GM12878 (cell line): ENCODE results near the gene TRHDE. TPM values are rescaled to one million over a fixed set of nuclear protein-coding genes. Genes with fewer than 3 reads are reported as not detected.

ENCODE experiments used
- ATAC-seq: fragments of 200-7000 bp; cut with Tn5 transposase; 3 replicates; pipeline ENCODE4 v1.9.1; 2020; ENCODE audit warnings: mild to moderate bottlenecking, moderate library complexity
- BruUV-seq: library from RNA; stranded (reverse); fragments of 400-500 nt; replicated peaks from 2 replicates; lab custom pipeline; 2021; lab: Mats Ljungman, UMichigan
- CTCF ChIA-PET: fragments of 300-600 bp; sonication (Branson Sonifier 250); formaldehyde crosslinking; extraction: SDS; loops from one replicate; lab custom pipeline; 2021; ENCODE audit warnings: inconsistent platforms; lab: Yijun Ruan, JAX
- POLR2A ChIA-PET: fragments of 350-600 bp; formaldehyde crosslinking; extraction: SDS; loops from one replicate; lab custom pipeline; 2021; ENCODE audit warnings: inconsistent platforms; lab: Charles Lee
- RAD21 ChIA-PET: fragments of 300-600 bp; sonication (Branson Sonifier 250); formaldehyde crosslinking; loops from one replicate; lab custom pipeline; 2023; ENCODE audit warnings: antibody characterized with exemption; ENCODE audit not compliant: unreplicated experiment; lab: Charles Lee
- SMC1A ChIA-PET: fragments of 300-600 bp; sonication (Branson Sonifier 250); formaldehyde crosslinking; loops from one replicate; lab custom pipeline; 2023; ENCODE audit not compliant: unreplicated experiment, uncharacterized antibody; lab: Charles Lee
- DNase-seq: peaks from one replicate; pipeline ENCODE4 v3.0.0-alpha.2; 2011; ENCODE audit warnings: low read depth, low spot score
- FAIRE-seq: peaks from 3 replicates; lab custom pipeline; 2011; peaks lifted over from hg19 to GRCh38; lab: Jason Lieb, UNC
- H2AFZ ChIP-seq: 2 replicates; pipeline ENCODE4 v1.6.0; 2011; ENCODE audit warnings: low read depth, low read length, control low read depth; ENCODE audit not compliant: control insufficient read depth
- H3K27ac ChIP-seq: 2 replicates; pipeline ENCODE4 v1.5.1; 2011; ENCODE audit warnings: control low read depth; ENCODE audit not compliant: control insufficient read depth, insufficient read depth
- H3K27me3 ChIP-seq, 2 experiments: replicated peaks in 1 of 2; 2 replicates each; pipeline versions ENCODE4 v1.6.0 to v1.6.1; 2011; ENCODE audit warnings: low read length in 1 of 2; ENCODE audit not compliant: control insufficient read depth in 2 of 2, insufficient read depth in 2 of 2
- H3K36me3 ChIP-seq, 2 experiments: 2 replicates each; pipeline ENCODE4 v1.5.1; 2011; ENCODE audit warnings: low read length in 1 of 2; ENCODE audit not compliant: control insufficient read depth in 2 of 2, insufficient read depth in 2 of 2
- H3K4me1 ChIP-seq: 2 replicates; pipeline ENCODE4 v1.6.1; 2011; ENCODE audit warnings: mild to moderate bottlenecking, low read length, moderate library complexity, mixed read lengths; ENCODE audit not compliant: control insufficient read depth, insufficient read depth
- H3K4me2 ChIP-seq: 2 replicates; pipeline ENCODE4 v1.6.0; 2011; ENCODE audit warnings: control low read depth; ENCODE audit not compliant: control insufficient read depth, insufficient read depth
- H3K4me3 ChIP-seq: fragments of 200-600 bp; sonication (generic); 2 replicates; pipeline ENCODE4 v1.5.1; 2016
- H3K79me2 ChIP-seq: 2 replicates; pipeline ENCODE4 v1.6.0; 2011; ENCODE audit warnings: low read length; ENCODE audit not compliant: control insufficient read depth, insufficient read depth
- H3K9ac ChIP-seq: 2 replicates; pipeline ENCODE4 v1.8.0; 2011; ENCODE audit warnings: low read length, control low read depth, mixed read lengths; ENCODE audit not compliant: control insufficient read depth, insufficient read depth
- H3K9me3 ChIP-seq: replicated peaks from 3 replicates; pipeline ENCODE4 v1.5.1; 2011; ENCODE audit warnings: mild to moderate bottlenecking, low read length; ENCODE audit not compliant: control insufficient read depth, insufficient read depth
- H4K20me1 ChIP-seq: 2 replicates; pipeline ENCODE4 v1.6.0; 2011; ENCODE audit not compliant: control insufficient read depth, insufficient read depth
- CUX1 ChIP-seq: IDR thresholded peaks from 2 replicates; pipeline ENCODE4 v1.6.1; 2012; ENCODE audit warnings: improper control_type of control experiment, low read depth, low read length; ENCODE audit not compliant: insufficient replicate concordance
- HSF1 ChIP-seq: fragments of 150-350 bp; IDR thresholded peaks from 2 replicates; pipeline ENCODE4 v1.6.1; 2014; ENCODE audit warnings: mild to moderate bottlenecking, low read depth, low read length
- JUNB ChIP-seq: IDR thresholded peaks from 2 replicates; pipeline ENCODE4 v1.6.1; 2016; ENCODE audit warnings: antibody characterized with exemption, mild to moderate bottlenecking
- RCOR1 ChIP-seq: conservative IDR thresholded peaks from 2 replicates; pipeline ENCODE4 v1.6.1; 2012; ENCODE audit warnings: low read depth, low read length, improper control_type of control experiment
- SMAD1 ChIP-seq: fragments of 450-650 bp; IDR thresholded peaks from 2 replicates; pipeline ENCODE4 v1.6.1; 2018; ENCODE audit warnings: mild to moderate bottlenecking, low read depth; ENCODE audit not compliant: partially characterized antibody
- WGBS: methylation state at CpG from one replicate; pipeline ENCODE4 v1.1.6; 2016; ENCODE audit warnings: low lambda C conversion rate; ENCODE audit not compliant: insufficient replicate concordance, insufficient coverage; ENCODE audit errors: missing lambda C conversion rate; 5-methylcytosine and 5-hydroxymethylcytosine counted together
- in situ Hi-C: fragments of 300-500 bp; cut with MboI; formaldehyde crosslinking; loops from 9 replicates; pipeline ENCODE4 v1.14.3; 2018; ENCODE audit warnings: mixed read lengths
- intact Hi-C: fragments of 100-400 bp; cut with micrococcal nuclease; formaldehyde crosslinking; loops from one replicate; pipeline ENCODE4 v1.14.2; 2022; ENCODE audit not compliant: unreplicated experiment
- polyA plus RNA-seq, 11 experiments: library from polyadenylated mRNA; depleted of rRNA in 4 of 11; unstranded in 6 of 11; stranded (reverse) in 5 of 11; fragments of >200 nt; fragmentation: Nextera tagmentation in 4 of 11; fragmentation: Illumina TruSeq in 1 of 11; extraction: Ambion mirVana in 4 of 11; extraction: Trizol in 1 of 11; gene quantifications; 1 replicate in 1 of 11; 2 replicates in 10 of 11; pipeline versions ENCODE4 v1.2.1 to v1.2.3, GENCODE V29; 2011 to 2016; ENCODE audit warnings: inconsistent platforms in 2 of 11, missing spikeins in 2 of 11, low read depth in 1 of 11
- total RNA-seq, 4 experiments: library from RNA; depleted of rRNA in 3 of 4; stranded (reverse); fragments of >200 nt in 3 of 4; fragmentation: Illumina TruSeq in 1 of 4; extraction: Trizol in 1 of 4; gene quantifications; 2 replicates each; pipeline versions ENCODE4 v1.2.1 to v1.2.3, GENCODE V29; 2013 to 2021

TRHDE gene
- total and polyA plus RNA-seq, 10 of the 15 experiments (the other 5 are each of a cell fraction or from before 2014, with no cell fraction given): not detected

GRCh38 chr12:72493407-72493806 lies 221.2 kb downstream of the TRHDE start (continued):
- TF ChIP-seq HSF1 (no peak), CUX1 (no peak), SMAD1 (no peak)

GRCh38 chr12:72498354-72498753 lies 226.2 kb downstream of the TRHDE start:
- Histone ChIP-seq H3K27ac (no peak overlapping the region), H2AFZ (no peak overlapping the region), H3K27me3 (no peaks in the 10 kb centered on the region), H3K4me2 (no peak overlapping the region), H4K20me1 (no peaks in the 10 kb centered on the region), H3K79me2 (no peaks in the 10 kb centered on the region), H3K4me3 (no peak overlapping the region), H3K36me3 (no peaks in the 10 kb centered on the region), H3K4me1 (no peaks in the 10 kb centered on the region), H3K9me3 (no peaks in the 10 kb centered on the region), H3K9ac (no peak overlapping the region)
- DNase-seq (no peak), ATAC-seq (no peak), FAIRE-seq (no peak)
- in situ Hi-C loops (no loop called here), intact Hi-C loops (no loop called here)
- no TSS peak for BruUV-seq
- RAD21 ChIA-PET: no interaction called here
- POLR2A ChIA-PET: no interaction called here
- CTCF ChIA-PET: no interaction called here
- TF ChIP-seq JUNB (no peak), RCOR1 (no peak)
- SMC1A ChIA-PET: no interaction called here
- 33% methylated on average over 1 of the region's 1 CpG for WGBS
